ENCODE data around the gene CERK.

CERK gene

GRCh38 chr22:46731246-46732040 lies 6.6 kb downstream of the CERK start:
- DNase-seq (ENCODE audit: low read depth, low spot score) = no peak

GRCh38 chr22:46730568-46731245 lies 7.3 kb downstream of the CERK start:
- no peak for DNase-seq (ENCODE audit: low read depth, low spot score)

GRCh38 chr22:46728470-46728869 lies 9.6 kb downstream of the CERK start:
- DNase-seq (ENCODE audit: low read depth, low spot score) = no peak

GRCh38 chr22:46727813-46728364 lies 10.2 kb downstream of the CERK start:
- DNase-seq (ENCODE audit: low read depth, low spot score) = no peak

GRCh38 chr22:46726986-46727317 lies 11.1 kb downstream of the CERK start:
- DNase-seq (ENCODE audit: low read depth, low spot score) = no peak

GRCh38 chr22:46726066-46726985 lies 11.7 kb downstream of the CERK start:
- no peak for DNase-seq (ENCODE audit: low read depth, low spot score)

GRCh38 chr22:46725096-46725495 lies 13.0 kb downstream of the CERK start:
- DNase-seq (ENCODE audit: low read depth, low spot score) = no peak

- DNase-seq (ENCODE audit: low read depth, low spot score) = no peak
Observed at GRCh38 chr22:46723882-46724281, 14.2 kb downstream of the CERK start.

GRCh38 chr22:46721501-46722085 lies 16.5 kb downstream of the CERK start:
- no peak for DNase-seq (ENCODE audit: low read depth, low spot score)

GRCh38 chr22:46719921-46720320 lies 18.1 kb downstream of the CERK start:
- no peak for DNase-seq (ENCODE audit: low read depth, low spot score)

GRCh38 chr22:46714550-46714949 lies 23.5 kb downstream of the CERK start:
- no peak for DNase-seq (ENCODE audit: low read depth, low spot score)

- DNase-seq (ENCODE audit: low read depth, low spot score) = no peak
Observed at GRCh38 chr22:46712288-46712687, 25.8 kb downstream of the CERK start.

- no peak for DNase-seq (ENCODE audit: low read depth, low spot score)
Observed at GRCh38 chr22:46710806-46711205, 27.2 kb downstream of the CERK start.

- no peak for DNase-seq (ENCODE audit: low read depth, low spot score)
Observed at GRCh38 chr22:46708766-46709330, 29.2 kb downstream of the CERK start.

- no peak for DNase-seq (ENCODE audit: low read depth, low spot score)
Observed at GRCh38 chr22:46707827-46708570, 30.1 kb downstream of the CERK start.

GRCh38 chr22:46707305-46707704 lies 30.7 kb downstream of the CERK start:
- no peak for DNase-seq (ENCODE audit: low read depth, low spot score)

GRCh38 chr22:46706060-46706459 lies 32.0 kb downstream of the CERK start:
- no peak for DNase-seq (ENCODE audit: low read depth, low spot score)

GRCh38 chr22:46703996-46704370 lies 34.1 kb downstream of the CERK start:
- DNase-seq (ENCODE audit: low read depth, low spot score) = no peak

- no peak for DNase-seq (ENCODE audit: low read depth, low spot score)
Observed at GRCh38 chr22:46703171-46703995, 34.7 kb downstream of the CERK start.

- DNase-seq (ENCODE audit: low read depth, low spot score) = no peak
Observed at GRCh38 chr22:46701262-46701661, 36.8 kb downstream of the CERK start.

Measured in activated naive CD8-positive, alpha-beta T cell treated with anti-CD3 and anti-CD28 coated beads, Interleukin-2, amount 50 U/mL, for 16 hours (primary cell).